CD4-positive, alpha-beta T cell treated with Interleukin-6 at 100 ng/mL for 8 hours (primary cell): ENCODE results near the gene ANO1.

Experiments
- DNase-seq: peaks from one replicate; pipeline ENCODE4 v3.0.0-alpha.2; 2020; ENCODE audit warnings: mixed read lengths, low spot score

Gene ANO1

GRCh38 chr11:70050243-70050642 lies 27.9 kb upstream of the ANO1 start:
- no peak for DNase-seq

- no peak for DNase-seq
Measured at GRCh38 chr11:70054004-70054403, 24.1 kb upstream of the ANO1 start.

GRCh38 chr11:70055444-70055843 lies 22.7 kb upstream of the ANO1 start:
- no peak for DNase-seq

- DNase-seq: no peak
Measured at GRCh38 chr11:70057080-70057479, 21.0 kb upstream of the ANO1 start.

- DNase-seq: no peak
Measured at GRCh38 chr11:70059971-70060370, 18.1 kb upstream of the ANO1 start.

- DNase-seq: no peak
Measured at GRCh38 chr11:70060611-70061293, 17.4 kb upstream of the ANO1 start.

- DNase-seq: no peak
Measured at GRCh38 chr11:70061734-70062133, 16.4 kb upstream of the ANO1 start.

GRCh38 chr11:70063121-70063520 lies 15.0 kb upstream of the ANO1 start:
- DNase-seq: no peak

- no peak for DNase-seq
Measured at GRCh38 chr11:70063555-70063954, 14.6 kb upstream of the ANO1 start.

GRCh38 chr11:70064008-70064725 lies 13.9 kb upstream of the ANO1 start:
- no peak for DNase-seq

GRCh38 chr11:70064726-70065317 lies 13.3 kb upstream of the ANO1 start:
- DNase-seq: no peak

- no peak for DNase-seq
Measured at GRCh38 chr11:70065318-70066135, 12.6 kb upstream of the ANO1 start.

- no peak for DNase-seq
Measured at GRCh38 chr11:70066136-70066520, 12.0 kb upstream of the ANO1 start.

- DNase-seq: no peak
Measured at GRCh38 chr11:70066628-70067027, 11.5 kb upstream of the ANO1 start.

- DNase-seq: no peak
Measured at GRCh38 chr11:70067036-70067435, 11.1 kb upstream of the ANO1 start.

- DNase-seq: no peak
Measured at GRCh38 chr11:70067591-70068341, 10.4 kb upstream of the ANO1 start.

GRCh38 chr11:70068345-70068744 lies 9.8 kb upstream of the ANO1 start:
- DNase-seq: no peak

GRCh38 chr11:70068950-70069349 lies 9.2 kb upstream of the ANO1 start:
- DNase-seq: no peak

GRCh38 chr11:70070706-70071105 lies 7.4 kb upstream of the ANO1 start:
- DNase-seq: no peak

- DNase-seq: no peak
Measured at GRCh38 chr11:70071996-70072395, 6.1 kb upstream of the ANO1 start.

GRCh38 chr11:70072461-70072860 lies 5.7 kb upstream of the ANO1 start:
- DNase-seq: no peak
